GM12878 (cell line): Measurements from ENCODE around the gene JAG2.

Source experiments
- CBX5 ChIP-seq: sonication (generic); IDR thresholded peaks from 2 replicates; pipeline ENCODE4 v1.6.1; 2016; ENCODE audit warnings: low read depth, moderate library complexity, mild to moderate bottlenecking, inconsistent platforms
- EGR1 ChIP-seq, 2 experiments: IDR thresholded peaks; 1 replicate in 1 of 2; 2 replicates in 1 of 2; pipeline ENCODE4 v1.6.1; 2011 to 2012; ENCODE audit warnings: low read depth in 2 of 2, low read length in 2 of 2, borderline replicate concordance in 1 of 2, mild to moderate bottlenecking in 1 of 2, moderate library complexity in 1 of 2
- KDM1A ChIP-seq: fragments of 200-600 bp; sonication (generic); IDR thresholded peaks from 2 replicates; pipeline ENCODE4 v1.6.1; 2016; ENCODE audit warnings: borderline replicate concordance
- MTA3 ChIP-seq: IDR thresholded peaks from 2 replicates; pipeline ENCODE4 v1.6.1; 2012; ENCODE audit warnings: low read length, inconsistent platforms, borderline replicate concordance
- NFYB ChIP-seq: IDR thresholded peaks from 2 replicates; pipeline ENCODE4 v1.6.1; 2011; ENCODE audit warnings: low read depth, mild to moderate bottlenecking, low read length, improper control_type of control experiment, moderate library complexity; ENCODE audit not compliant: insufficient read depth
- NRF1 ChIP-seq: conservative IDR thresholded peaks from 2 replicates; pipeline ENCODE4 v1.6.1; 2011; ENCODE audit warnings: mild to moderate bottlenecking, low read depth, low read length, improper control_type of control experiment
- RBBP5 ChIP-seq: fragments of 200-600 bp; sonication (generic); conservative IDR thresholded peaks from 2 replicates; pipeline ENCODE4 v1.6.1; 2016
- SPI1 ChIP-seq: IDR thresholded peaks from 2 replicates; pipeline ENCODE4 v1.6.1; 2011; ENCODE audit warnings: low read depth, mild to moderate bottlenecking, low read length, moderate library complexity, borderline replicate concordance; ENCODE audit not compliant: insufficient read depth
- ZNF274 ChIP-seq: IDR thresholded peaks from one replicate; pipeline ENCODE4 v1.8.0; 2011; ENCODE audit not compliant: insufficient read length, insufficient read depth
- TF ChIP-seq, protein P1 (sequence below), 3 experiments: IDR thresholded peaks in 2 of 3; conservative IDR thresholded peaks in 1 of 3; 2 replicates each; pipeline ENCODE4 v1.5.1; 2011; ENCODE audit warnings: low read depth in 3 of 3, low read length in 3 of 3, mild to moderate bottlenecking in 3 of 3, control low read depth in 2 of 3, moderate library complexity in 2 of 3, inconsistent platforms in 1 of 3, mixed read lengths in 1 of 3; ENCODE audit not compliant: control insufficient read depth in 2 of 3, insufficient read depth in 1 of 3; ENCODE audit errors: extremely low read depth in 1 of 3
- TF ChIP-seq, protein P2 (sequence below): fragments of 150-350 bp; IDR thresholded peaks from 2 replicates; pipeline ENCODE4 v1.6.1; 2014; ENCODE audit warnings: mild to moderate bottlenecking, low read depth, low read length
- TF ChIP-seq, protein P3 (sequence below): IDR thresholded peaks from 2 replicates; pipeline ENCODE4 v1.6.1; 2012; ENCODE audit warnings: low read depth, low read length, improper control_type of control experiment

DNA sequence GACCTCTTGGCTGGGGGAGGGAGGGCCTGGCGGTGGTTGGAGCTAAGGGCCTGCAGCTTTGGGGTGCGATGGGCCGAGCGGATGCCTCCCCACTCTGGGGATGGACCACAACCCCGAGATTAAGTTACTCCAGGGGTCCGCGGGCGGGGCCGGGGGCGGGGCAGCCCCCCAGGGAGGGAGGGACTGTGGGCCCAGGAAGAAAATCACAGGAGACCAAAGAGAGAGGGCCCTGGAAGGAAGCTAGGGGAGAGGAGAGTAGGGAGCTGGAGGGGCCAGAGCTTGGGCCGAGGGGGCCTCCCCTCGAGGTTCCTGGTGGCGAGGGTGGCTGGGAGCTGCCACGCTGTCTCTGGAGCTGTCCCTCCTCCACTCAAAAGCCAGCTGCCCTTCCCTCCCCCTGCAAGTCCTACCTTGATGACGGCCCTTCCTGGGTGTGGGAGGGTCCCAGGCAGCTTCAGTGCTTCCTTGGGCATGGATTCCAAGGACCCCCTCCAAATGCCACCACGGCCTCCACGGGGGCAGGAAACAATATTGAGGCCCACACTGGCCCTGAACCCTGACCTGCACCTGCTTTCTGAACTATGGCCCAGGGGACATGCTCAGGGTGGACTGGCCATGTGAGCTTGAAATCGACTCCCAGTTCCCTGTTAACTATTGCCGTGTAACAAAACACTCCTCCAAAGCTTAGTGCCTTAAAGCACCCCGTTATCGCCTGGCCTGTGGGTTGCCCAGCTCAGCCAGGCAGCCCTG, 13.1 kb upstream of the JAG2 start:
- TF ChIP-seq ZNF274 = no peak
- TF ChIP-seq, protein P1, sequence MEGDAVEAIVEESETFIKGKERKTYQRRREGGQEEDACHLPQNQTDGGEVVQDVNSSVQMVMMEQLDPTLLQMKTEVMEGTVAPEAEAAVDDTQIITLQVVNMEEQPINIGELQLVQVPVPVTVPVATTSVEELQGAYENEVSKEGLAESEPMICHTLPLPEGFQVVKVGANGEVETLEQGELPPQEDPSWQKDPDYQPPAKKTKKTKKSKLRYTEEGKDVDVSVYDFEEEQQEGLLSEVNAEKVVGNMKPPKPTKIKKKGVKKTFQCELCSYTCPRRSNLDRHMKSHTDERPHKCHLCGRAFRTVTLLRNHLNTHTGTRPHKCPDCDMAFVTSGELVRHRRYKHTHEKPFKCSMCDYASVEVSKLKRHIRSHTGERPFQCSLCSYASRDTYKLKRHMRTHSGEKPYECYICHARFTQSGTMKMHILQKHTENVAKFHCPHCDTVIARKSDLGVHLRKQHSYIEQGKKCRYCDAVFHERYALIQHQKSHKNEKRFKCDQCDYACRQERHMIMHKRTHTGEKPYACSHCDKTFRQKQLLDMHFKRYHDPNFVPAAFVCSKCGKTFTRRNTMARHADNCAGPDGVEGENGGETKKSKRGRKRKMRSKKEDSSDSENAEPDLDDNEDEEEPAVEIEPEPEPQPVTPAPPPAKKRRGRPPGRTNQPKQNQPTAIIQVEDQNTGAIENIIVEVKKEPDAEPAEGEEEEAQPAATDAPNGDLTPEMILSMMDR (IDR thresholded peaks at IDR 0.05 in 2 of 3, conservative IDR thresholded peaks at IDR 0.05 in 1 of 3; ENCODE audit: control insufficient read depth in 2 of 3, extremely low read depth in 1 of 3, insufficient read depth in 1 of 3, low read depth in 3 of 3, low read length in 3 of 3) = no peak
- TF ChIP-seq, protein P2, sequence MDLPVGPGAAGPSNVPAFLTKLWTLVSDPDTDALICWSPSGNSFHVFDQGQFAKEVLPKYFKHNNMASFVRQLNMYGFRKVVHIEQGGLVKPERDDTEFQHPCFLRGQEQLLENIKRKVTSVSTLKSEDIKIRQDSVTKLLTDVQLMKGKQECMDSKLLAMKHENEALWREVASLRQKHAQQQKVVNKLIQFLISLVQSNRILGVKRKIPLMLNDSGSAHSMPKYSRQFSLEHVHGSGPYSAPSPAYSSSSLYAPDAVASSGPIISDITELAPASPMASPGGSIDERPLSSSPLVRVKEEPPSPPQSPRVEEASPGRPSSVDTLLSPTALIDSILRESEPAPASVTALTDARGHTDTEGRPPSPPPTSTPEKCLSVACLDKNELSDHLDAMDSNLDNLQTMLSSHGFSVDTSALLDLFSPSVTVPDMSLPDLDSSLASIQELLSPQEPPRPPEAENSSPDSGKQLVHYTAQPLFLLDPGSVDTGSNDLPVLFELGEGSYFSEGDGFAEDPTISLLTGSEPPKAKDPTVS = no peak
- TF ChIP-seq EGR1 (IDR thresholded peaks at IDR 0.05; ENCODE audit: borderline replicate concordance in 1 of 2, low read depth in 2 of 2, low read length in 2 of 2) = no peak
- no peak for TF ChIP-seq NRF1
- TF ChIP-seq KDM1A = no peak
- TF ChIP-seq NFYB = no peak
- TF ChIP-seq CBX5 = no peak
- no peak for TF ChIP-seq SPI1
- no peak for TF ChIP-seq MTA3
- TF ChIP-seq, protein P3, sequence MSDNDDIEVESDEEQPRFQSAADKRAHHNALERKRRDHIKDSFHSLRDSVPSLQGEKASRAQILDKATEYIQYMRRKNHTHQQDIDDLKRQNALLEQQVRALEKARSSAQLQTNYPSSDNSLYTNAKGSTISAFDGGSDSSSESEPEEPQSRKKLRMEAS = no peak
- no peak for TF ChIP-seq RBBP5
